Measurements from ENCODE around the gene UTY.

The UTY gene

DNA sequence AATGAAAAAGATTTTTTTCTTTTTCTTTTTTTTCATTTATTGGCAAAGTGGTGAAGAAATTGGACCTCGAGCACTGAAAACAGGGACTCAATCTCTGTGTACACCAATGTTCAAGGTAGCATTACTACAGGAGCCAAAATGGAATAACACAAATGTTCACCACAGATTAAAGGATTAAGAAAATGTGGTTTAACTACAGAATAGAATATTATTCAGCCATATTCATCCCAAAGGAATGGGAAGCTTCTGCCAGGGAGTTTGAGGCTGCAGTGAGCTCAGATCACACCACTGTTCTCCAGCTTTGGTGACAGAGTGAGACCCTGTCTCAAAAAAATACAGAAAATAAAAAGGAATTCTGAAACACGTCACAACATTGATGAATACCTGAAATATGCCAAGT lies 81.0 kb downstream of the UTY start:
- no peak for DNase-seq

DNA sequence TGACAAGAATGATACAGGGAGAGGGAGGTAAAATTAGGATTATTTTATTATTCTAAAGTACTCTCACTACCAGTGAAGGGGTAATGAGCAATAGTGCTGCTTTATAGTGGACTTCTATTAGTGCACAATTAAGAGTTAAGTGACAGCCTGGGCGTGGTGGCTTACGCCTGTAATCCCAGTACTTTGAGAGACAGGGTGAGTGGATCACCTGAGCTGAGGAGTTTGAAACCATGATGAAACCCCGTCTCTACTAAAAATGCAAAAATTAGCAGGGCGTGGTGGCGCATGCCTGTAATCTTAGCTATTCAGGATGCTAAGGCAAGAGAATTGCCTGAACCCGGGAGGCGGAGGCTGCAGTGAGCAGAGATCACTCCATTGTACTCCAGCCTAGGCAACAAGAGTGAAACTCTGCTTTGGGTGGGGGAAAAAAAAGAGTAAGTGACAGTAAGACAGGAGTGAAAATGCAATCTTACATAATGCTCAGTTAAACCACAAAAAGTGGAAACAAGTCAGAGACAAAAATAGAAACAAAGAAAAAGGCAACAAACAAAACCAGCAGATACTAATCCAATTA lies 98.6 kb downstream of the UTY start:
- DNase-seq: no peak

DNA sequence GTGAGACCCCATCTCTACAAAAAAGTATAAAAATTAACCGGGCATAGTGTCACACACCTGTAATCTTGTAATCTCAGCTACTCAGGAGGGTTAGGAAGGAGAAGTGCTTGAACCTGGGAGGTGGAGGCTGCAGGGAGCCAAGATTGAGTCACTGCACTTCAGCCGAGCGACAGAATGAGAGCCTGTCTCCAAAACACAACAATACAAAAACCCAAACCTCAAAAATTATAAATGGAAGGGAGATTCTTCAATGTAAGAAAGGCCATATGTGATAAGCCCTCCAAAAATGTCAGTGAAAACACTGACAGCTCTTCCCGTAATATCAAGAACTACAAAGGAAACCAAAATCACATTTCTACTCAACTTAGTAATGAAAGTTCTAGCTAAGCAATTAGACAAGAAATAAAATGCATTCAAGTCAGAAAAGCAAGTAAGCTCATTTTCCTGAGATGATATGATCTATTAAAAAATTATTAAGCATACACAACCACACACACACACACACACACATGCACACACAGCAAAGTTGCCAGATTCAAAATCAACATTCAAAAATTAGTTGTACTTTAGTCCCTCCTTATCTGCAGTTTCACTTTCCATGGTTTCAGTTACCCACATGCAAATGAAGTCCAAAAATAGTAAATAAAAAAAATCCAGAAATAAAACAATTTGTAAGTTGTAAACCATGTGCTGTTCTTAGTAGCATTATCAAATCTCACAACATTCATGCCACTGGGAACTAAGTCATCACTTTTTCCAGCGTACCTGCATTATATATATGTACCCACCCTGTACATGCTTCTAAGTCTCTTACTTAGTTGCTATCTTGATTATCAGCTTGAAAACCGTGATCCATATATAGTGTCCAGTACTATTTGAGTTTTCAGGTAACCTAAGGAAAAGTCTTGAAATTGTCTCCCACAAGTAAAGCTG lies 108.7 kb downstream of the UTY start:
- DNase-seq: no peak

DNA sequence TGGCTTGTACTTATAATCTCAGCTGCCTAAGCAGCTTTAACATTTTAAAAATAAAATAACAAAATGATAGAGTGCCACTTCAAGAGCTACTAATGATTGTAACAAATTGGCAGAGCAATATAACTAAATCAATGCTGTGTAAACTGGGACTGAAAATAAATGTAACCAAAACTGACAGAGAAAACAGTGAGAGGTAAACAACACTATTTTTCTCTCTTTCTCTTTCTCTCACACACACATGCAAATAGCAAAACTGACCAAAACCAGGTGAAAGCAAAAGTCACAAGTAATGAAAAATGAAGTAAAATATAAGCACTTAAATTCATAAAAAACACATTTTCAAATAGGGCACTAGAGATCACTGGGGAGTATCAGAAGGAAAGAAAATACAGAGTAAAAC lies 109.6 kb downstream of the UTY start:
- no peak for DNase-seq

DNA sequence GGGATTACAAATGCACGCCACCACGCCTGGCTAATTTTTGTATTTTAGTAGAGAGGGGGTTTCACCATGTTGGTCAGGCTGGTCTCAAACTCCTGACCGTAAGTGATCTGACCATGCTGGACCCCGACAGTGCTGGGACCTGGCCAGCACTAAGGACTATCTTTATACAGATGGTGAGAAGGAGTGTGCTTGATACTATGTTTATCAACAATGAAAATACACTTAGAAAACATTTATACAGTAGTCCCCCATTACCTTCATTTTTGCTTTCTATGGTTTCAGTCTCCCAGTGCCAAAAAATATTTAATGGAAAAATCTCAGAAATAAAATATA lies 111.4 kb downstream of the UTY start:
- no peak for DNase-seq

DNA sequence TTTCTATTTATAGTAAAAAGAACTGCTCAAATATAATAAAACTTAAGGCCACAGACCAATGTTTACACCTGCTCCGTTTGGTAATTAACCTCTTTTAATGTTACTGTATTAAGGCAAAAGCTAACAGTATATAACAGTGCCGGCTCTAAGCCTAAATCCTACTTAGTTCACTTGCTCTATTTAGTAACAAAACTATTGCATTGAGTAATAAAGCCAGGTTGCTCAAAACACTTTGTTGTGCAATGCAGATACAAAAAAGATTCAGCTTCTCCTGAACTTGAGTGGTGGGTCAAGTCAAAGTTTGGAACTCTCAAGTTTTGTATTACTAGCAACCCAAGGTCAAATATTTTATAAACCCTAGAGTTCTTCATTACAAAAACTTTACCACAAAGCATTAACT lies 116.2 kb downstream of the UTY start:
- no peak for DNase-seq

DNA sequence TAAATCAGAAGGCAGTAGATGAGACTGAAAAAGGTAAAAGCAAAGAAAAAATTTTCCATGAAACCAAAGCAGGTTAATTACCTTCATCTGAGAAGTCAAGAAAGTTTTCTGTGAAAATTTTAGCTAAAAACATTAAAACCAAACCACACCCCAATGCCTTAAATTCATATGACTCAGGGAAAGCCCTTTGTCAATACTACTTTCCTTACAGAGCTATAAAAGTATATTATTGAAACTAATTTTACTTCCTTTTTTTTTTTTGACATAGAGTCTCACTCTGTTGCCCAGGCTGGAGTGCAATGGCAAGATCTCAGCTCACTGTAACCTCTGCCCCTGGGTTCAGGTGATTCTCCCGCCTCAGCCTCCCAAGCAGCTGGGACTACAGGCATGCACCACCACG lies 117.2 kb downstream of the UTY start:
- DNase-seq: no peak

DNA sequence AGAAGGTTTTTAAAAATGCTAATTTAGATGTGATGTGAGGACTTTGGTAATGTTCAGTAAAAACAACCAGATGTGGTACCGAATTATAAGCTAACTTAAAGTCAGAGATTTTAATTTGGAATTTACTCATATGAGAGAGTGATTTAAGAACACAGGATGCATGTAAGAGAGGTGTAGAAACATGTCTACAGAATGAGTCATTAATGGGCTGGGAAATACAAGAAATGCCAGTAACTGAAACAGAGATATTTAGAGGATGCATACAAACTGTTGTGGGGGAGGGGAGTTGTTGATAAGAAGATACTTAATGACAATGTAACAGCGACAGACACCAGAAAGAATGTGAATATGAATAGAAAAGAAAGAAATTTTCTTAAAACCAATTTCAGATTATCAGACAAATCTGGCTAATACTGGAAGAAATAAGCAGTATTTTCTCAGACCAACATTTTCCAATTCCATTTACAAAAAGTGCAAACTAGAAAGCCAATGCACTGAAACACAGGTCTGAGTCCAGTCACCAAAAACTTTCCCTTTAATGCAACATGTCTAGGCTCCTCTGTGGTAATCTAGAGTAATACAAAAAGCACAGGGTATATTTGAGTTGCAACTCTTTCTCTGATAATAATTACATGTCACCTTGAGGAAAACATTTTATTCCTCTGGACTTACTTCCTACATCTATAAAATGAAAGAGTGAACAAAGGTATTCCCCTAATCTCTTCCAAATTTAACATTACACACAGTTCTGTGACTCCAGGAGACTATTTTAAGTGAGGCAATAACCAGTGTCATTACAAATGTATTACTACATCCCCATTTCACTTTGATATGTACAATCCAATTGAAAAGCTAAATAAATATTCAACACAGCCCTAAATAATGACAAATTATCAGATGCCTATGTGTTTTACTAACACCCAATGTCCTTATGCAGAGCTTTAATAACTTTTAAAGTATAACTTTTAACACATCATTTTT lies 117.9 kb downstream of the UTY start:
- DNase-seq: no peak

DNA sequence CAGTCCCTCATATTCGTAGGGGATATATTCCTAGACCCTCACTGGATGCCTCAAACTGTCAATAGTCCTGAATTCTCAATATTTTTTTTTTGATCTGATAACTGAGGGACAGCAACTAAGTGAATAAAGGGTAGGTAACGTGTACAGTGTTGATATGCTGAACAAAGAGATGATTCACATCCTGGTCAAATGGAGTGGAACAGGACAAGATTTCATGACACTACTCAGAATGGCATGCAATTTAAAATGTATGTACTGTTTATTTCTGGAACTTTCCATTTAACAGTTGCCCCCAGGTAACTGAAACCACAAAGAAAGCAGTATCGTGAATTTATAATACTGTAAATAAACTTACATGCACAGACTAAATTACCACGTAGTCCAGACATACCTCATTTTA lies 128.4 kb downstream of the UTY start:
- DNase-seq: no peak

DNA sequence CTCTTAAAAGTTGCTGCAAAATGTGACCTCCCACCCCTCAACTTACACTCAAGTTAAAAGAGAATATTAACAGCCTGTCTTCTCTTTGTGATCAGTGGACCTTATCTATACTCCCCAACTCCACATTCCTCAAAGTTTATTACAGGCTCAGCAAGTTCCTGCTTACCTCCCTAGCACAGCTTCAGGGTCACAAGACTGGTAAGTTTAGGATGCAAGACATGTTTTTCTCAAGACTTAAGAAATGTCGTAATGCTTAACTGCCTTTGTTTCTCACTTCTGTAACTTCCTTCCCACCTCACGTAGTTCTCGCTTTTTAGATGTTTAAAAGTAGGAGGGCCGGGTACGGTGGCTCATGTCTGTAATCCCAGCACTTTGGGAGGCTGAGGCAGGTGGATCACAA lies 132.7 kb downstream of the UTY start:
- DNase-seq: no peak

DNA sequence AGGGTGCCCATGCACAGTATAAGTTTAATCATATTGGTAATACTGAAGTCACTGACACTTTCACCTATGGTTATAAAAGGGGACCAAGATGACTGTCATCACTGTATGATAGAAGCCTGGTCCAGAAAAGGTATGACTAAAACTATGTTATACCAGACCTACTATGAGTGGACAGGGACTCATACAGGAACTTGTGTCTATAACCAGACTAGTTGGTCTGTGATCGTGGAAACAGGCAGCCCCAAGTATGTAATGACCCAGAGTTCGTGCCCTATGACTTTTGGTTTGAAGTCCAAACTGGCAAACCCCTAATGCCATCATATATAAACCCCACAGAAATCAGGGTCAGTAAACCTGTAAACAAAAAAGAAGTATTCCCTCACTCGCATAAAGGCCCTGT lies 134.3 kb downstream of the UTY start:
- DNase-seq: no peak

DNA sequence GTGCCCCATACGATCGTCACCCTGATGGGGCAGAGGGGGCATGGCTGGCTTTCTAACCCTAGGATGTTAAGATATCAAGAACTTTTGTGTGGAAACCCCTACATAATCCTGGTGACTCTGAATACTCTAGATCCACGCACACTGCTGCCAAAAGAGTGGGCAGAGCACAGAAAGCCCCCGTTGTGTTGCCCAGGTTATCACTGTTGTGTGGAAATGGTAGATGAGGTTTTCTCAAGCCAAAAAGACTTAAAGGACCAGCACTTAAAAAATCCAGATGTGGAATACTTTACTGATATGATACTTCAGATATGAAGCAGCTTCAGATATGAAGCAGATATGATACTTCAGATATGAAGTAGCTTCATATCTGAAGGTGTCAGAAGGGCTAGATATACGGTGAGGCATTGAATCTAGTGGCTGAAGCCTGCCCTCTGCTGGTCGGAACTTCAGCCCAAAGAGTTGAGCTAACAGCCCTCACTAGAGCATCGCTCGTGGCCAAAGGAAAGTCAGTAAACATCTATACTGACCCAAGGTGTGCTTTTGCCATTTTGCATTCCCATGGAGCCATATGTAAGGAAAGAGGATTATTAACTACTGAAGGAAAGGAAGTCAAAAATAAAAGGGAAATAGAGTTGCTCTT lies 136.4 kb downstream of the UTY start:
- DNase-seq: no peak

DNA sequence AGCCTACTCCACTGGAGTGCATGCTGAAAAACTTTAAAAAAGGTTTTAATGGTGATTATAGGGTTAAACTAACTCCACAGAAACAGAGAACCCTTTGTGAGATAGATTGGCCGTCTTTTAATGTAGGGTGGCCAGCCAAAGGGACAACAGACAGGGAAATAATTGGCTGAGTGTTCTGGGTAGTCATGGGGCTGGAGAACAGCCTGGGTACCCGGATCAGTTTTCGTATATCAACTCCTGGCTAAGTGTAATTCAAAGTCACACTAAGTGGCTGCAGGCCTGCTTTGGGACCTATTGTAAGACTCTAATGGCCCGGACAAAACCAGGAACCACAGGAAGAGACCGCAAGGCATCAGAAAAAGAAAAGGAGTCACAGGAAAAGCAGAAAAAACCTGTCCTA lies 139.9 kb downstream of the UTY start:
- no peak for DNase-seq

DNA sequence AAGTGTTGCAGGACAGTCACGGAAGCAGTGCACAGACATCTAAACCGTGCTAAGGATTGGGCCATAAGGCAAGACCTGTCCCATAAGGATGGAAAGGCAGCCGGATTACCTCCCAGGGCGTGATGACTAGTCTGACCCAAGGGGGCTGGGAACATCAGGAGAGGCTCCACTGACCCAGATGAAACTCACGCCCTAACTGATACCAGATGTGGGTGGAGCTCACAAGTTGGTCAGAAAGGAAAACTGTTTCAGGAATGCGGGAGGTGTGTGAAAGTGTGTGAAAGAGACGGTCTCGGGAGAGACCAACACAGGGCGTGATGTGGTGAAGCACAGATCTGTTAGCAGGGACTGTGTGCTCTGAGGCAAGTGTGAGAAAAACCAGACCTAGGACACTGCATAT lies 140.5 kb downstream of the UTY start:
- no peak for DNase-seq

DNA sequence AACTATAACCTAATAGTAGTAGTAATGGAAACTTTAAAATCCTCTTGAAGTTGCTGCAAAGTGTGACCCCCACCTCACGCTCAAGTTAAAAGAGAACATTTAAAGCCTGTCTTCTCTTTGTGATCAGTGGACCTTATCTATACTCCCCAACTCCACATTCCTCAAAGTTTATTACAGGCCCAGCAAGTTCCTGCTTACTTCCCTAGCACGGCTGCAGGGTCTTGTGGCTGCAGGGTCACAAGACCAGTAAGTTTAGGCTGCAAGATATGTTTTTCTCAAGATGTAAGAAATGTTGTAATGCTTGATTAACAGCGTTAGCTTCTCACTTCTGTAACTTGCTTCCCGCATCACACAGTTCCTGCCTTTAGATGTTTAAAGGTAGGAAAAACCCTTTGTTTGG lies 141.1 kb downstream of the UTY start:
- no peak for DNase-seq

DNA sequence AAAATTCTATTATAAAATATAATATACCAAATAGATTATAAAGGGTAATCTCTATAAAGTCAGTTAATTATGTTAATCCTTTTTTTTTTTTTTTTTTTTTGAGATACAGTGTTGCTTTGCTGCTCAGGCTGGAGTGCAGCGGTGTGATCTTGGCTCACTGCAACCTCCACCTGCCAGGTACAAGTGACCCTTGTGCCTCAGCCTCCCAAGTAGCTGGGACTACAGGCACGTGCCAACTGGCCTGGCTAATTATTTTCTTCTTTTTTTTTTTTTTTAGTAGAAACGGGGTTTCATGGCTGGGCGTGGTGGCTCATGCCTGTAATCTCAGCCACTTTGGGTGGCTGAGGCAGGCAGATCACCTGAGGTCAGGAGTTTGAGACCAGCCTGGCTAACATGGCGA lies 141.9 kb downstream of the UTY start:
- DNase-seq: no peak

DNA sequence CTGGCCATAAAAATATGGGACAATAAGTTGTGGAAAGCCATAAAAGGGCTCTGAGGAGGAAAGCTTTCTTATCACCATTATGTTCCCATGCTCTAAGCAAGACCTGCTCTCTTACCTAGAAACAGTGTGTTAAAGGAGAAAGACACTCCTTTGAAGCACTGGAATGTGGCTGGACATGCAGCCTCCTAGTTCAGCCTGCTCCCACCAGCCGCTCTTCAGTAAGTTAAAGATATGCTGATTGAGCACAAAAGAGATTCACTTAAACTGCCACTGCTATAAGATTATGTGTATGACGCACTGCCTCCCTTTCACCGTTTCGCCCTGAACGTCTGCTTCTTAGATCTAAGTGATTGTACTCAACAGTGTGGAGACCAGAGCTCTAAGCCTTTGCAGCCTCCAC lies 146.0 kb downstream of the UTY start:
- DNase-seq: no peak

DNA sequence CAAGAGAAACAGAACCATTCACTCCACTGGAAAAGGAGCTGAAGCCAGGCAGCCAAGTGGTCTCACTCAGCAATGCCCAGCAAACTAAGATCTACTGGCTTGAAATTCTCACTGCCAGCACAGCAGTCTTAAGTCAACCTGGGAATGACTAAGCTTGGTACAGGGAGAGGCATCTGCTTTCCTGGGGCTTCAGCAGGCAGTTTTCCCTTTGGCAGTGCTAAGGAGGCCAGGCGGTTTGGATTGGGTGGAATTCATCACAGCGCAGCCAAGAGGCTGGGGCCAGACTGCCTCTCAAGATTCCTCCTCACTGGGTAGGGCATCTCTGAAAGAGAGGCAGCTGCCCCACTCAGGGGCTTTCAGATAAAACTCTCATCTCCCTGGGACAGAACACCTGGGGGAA lies 149.2 kb downstream of the UTY start:
- DNase-seq: no peak

DNA sequence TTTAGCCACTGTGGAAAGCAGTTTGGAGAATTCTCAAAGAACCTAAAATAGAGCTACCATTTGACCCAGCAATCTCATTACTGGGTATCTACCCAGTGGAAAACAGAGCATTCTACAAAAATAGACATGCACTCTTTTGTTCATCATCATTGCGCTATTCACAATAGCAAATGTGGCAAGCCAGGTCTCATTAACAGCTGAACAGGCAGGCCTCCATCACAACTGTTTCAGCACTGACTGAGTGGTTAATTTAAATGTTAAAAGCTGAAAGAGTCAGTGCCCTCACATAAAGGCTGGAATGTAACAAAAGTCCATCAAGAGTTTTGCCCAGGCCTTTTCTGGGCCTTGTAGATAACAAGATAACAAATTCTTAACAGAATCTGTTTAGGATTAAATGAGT lies 166.9 kb downstream of the UTY start:
- no peak for DNase-seq

DNA sequence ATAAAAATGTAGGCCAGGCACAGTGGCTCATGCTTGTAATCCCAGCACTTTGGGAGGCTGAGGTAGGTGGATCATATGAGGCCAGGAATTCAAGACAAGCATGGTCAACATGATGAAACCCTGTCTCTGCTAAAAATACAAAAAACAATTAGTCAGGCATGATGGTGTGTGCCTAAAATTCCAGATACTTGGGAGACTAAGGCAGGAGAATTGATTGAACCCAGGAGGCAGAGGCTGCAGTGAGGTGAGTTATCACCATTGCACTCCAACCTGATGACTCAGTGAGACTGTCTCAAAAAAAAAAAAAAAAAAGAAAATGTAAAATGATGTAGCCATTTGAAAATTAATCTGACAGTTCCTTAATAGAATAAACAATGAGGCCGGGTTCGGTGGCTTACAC lies 171.9 kb downstream of the UTY start:
- DNase-seq: no peak

DNA sequence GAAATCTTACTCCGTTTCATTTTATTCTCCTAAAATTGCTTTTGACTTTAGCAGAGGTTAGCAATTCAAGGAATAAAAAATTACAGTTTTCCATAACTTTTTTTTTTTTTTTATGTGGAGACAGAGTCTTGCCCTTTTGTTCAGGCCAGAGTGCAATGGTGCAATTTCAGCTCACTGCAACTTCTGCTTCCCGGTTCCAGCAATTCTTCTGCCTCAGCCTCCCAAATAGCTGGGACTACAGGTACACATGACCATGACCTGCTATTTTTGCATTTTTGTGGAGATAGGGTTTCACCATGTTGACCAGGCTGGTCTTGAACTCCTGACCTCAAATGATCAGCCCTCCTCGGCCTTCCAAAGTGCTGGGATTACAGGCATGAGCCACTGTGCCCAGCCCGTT lies 179.0 kb downstream of the UTY start:
- DNase-seq: no peak

DNA sequence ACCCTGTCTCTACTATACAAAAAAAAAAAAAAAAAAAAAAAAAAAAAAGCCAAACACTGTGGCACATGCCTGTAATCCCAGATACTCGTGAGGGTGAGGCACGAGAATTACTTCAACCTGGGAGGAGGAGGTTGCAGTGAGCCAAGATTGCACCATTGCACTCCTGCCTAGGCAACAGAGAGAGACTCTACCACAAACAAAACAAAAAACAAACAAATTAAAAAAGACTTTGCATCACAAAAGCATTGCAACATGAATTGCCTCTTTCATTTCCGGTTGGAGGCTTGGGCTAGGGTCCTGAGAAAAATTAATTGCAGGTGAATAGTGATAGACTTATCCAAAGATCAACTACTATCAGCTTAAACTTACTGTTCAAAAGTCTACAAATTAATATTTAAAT lies 180.4 kb downstream of the UTY start:
- DNase-seq: no peak

DNA sequence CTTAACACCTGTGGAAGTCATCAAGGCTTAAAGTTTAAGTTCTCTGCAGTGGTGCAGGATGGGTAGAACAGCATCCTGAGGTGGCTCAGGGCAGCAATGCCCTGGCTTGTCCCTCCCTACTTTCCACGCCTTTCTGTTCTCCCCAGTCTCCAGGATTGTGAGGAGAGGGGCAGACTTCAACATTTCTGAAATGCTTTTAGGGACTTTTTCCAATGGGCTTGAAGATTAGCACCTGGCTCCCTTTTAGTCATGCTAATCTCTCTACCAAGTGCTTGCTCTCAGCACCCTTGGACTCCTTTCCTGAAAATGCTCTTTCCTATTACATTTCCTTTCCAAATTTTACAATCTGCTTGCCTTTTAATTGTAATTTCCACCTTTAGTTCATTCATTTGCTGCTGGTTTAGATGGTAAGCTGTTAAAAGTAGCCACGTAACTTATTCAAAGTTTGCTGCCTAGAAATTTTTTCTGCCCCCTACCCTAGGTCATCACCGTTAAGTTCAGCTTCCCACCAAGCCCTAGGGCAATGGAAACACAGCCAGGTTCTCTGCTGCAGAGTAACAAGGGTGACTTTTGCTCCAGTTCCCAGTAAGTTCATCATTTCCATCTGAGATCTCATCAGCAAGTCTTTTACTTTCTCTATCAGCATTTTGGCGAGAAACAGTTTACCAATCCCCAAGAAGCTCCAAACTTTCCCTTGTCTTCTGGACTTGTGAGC lies 183.5 kb downstream of the UTY start:
- no peak for DNase-seq
